ENCODE data around the gene ZNF335.

GRCh38 chr20:45902199-45902701, 69.8 kb downstream of the ZNF335 start:
- no peak for TF ChIP-seq ZNF274 (IDR thresholded peaks at IDR 0.05; ENCODE audit: low read depth, low read length)
- TF ChIP-seq YY1 (IDR thresholded peaks at IDR 0.05; ENCODE audit: insufficient read depth, insufficient read length): no peak
- TF ChIP-seq SUZ12 (IDR thresholded peaks at IDR 0.05; ENCODE audit: extremely low read depth, insufficient read depth, insufficient read length): no peak
